H9 (cell line): ENCODE data around the gene AATF. TPM values are rescaled to one million over a fixed set of nuclear protein-coding genes. Genes with fewer than 3 reads are reported as not detected.
A peak's percentile ranks its signal among the peaks of the same experiment; 100 is the strongest.

Source experiments
- DNase-seq: peaks from one replicate; pipeline ENCODE4 v3.0.0-alpha.2; 2017
- H2AFZ ChIP-seq: one replicate; pipeline ENCODE4 v1.6.1; 2013; ENCODE audit warnings: mild to moderate bottlenecking, low read length, control low read depth, moderate library complexity
- H2AK5ac ChIP-seq: 2 replicates; pipeline ENCODE4 v1.6.1; 2013; ENCODE audit warnings: low read length, control low read depth, mixed read lengths; ENCODE audit not compliant: insufficient read length
- H2BK120ac ChIP-seq: one replicate; pipeline ENCODE4 v1.6.1; 2013; ENCODE audit warnings: low read depth, mild to moderate bottlenecking, low read length, control low read depth, inconsistent platforms; ENCODE audit not compliant: poor library complexity, severe bottlenecking
- H2BK12ac ChIP-seq: 2 replicates; pipeline ENCODE4 v1.6.1; 2013; ENCODE audit warnings: low read length, control low read depth, mixed read lengths, low read depth; ENCODE audit not compliant: insufficient read length
- H2BK15ac ChIP-seq: 2 replicates; pipeline ENCODE4 v1.6.1; 2013; ENCODE audit warnings: low read depth, low read length, control low read depth
- H2BK20ac ChIP-seq: one replicate; pipeline ENCODE4 v1.6.1; 2013; ENCODE audit warnings: low read depth, mild to moderate bottlenecking, low read length, control low read depth, inconsistent platforms; ENCODE audit not compliant: poor library complexity, severe bottlenecking
- H2BK5ac ChIP-seq: 2 replicates; pipeline ENCODE4 v1.6.1; 2013; ENCODE audit warnings: low read length, control low read depth, mixed read lengths; ENCODE audit not compliant: insufficient read length
- H3K14ac ChIP-seq: 2 replicates; pipeline ENCODE4 v1.6.1; 2013; ENCODE audit warnings: low read length, control low read depth; ENCODE audit not compliant: insufficient read depth
- H3K18ac ChIP-seq: 2 replicates; pipeline ENCODE4 v1.6.1; 2013; ENCODE audit warnings: low read depth, mild to moderate bottlenecking, mixed read lengths, low read length, control low read depth; ENCODE audit not compliant: insufficient read length
- H3K23ac ChIP-seq: 2 replicates; pipeline ENCODE4 v1.6.1; 2013; ENCODE audit warnings: low read length, control low read depth, mixed read lengths, low read depth; ENCODE audit not compliant: insufficient read length
- H3K23me2 ChIP-seq: 2 replicates; pipeline ENCODE4 v1.6.1; 2013; ENCODE audit warnings: low read depth, mild to moderate bottlenecking, mixed read lengths, low read length, control low read depth; ENCODE audit not compliant: insufficient read length, poor library complexity, severe bottlenecking
- H3K27ac ChIP-seq: 2 replicates; pipeline ENCODE4 v1.5.1; 2013; ENCODE audit warnings: low read length, control low read depth, mixed read lengths, low read depth; ENCODE audit not compliant: insufficient read length
- H3K27me3 ChIP-seq: 2 replicates; pipeline ENCODE4 v1.6.1; 2013; ENCODE audit warnings: low read length, control low read depth, inconsistent platforms; ENCODE audit not compliant: insufficient read depth
- H3K4ac ChIP-seq: 2 replicates; pipeline ENCODE4 v1.6.1; 2013; ENCODE audit warnings: low read depth, mild to moderate bottlenecking, control low read depth, inconsistent platforms, low read length, moderate library complexity
- H3K4me1 ChIP-seq: 2 replicates; pipeline ENCODE4 v1.6.1; 2013; ENCODE audit warnings: low read length, control low read depth, inconsistent platforms; ENCODE audit not compliant: insufficient read depth
- H3K4me2 ChIP-seq: 2 replicates; pipeline ENCODE4 v1.6.1; 2013; ENCODE audit warnings: low read length, control low read depth, mixed read lengths; ENCODE audit not compliant: insufficient read length, insufficient read depth
- H3K56ac ChIP-seq: 2 replicates; pipeline ENCODE4 v1.6.1; 2013; ENCODE audit warnings: low read depth, mild to moderate bottlenecking, mixed read lengths, low read length, control low read depth; ENCODE audit not compliant: insufficient read length
- H3K79me1 ChIP-seq: 2 replicates; pipeline ENCODE4 v1.6.1; 2013; ENCODE audit warnings: low read depth, mild to moderate bottlenecking, moderate library complexity, low read length, control low read depth, inconsistent platforms; ENCODE audit not compliant: insufficient read depth, poor library complexity, severe bottlenecking
- H3K79me2 ChIP-seq: 2 replicates; pipeline ENCODE4 v1.6.1; 2013; ENCODE audit warnings: low read length, control low read depth, inconsistent platforms; ENCODE audit not compliant: insufficient read depth
- H3K9ac ChIP-seq: 2 replicates; pipeline ENCODE4 v1.6.1; 2013; ENCODE audit warnings: low read length, control low read depth, mixed read lengths; ENCODE audit not compliant: insufficient read length; ENCODE audit errors: extremely low read depth
- H3K9me3 ChIP-seq: one replicate; pipeline ENCODE4 v1.6.1; 2013; ENCODE audit warnings: low read depth, low read length, inconsistent platforms; ENCODE audit not compliant: control insufficient read depth
- H3T11ph ChIP-seq: one replicate; pipeline ENCODE4 v1.6.1; 2013; ENCODE audit warnings: mild to moderate bottlenecking, low read length, control low read depth, inconsistent platforms
- H4K20me1 ChIP-seq: one replicate; pipeline ENCODE4 v1.6.1; 2013; ENCODE audit not compliant: control insufficient read depth, insufficient read length, insufficient read depth
- H4K5ac ChIP-seq: 2 replicates; pipeline ENCODE4 v1.6.1; 2013; ENCODE audit warnings: low read depth, mild to moderate bottlenecking, mixed read lengths, low read length, control low read depth; ENCODE audit not compliant: insufficient read length
- H4K8ac ChIP-seq: replicated peaks from 2 replicates; pipeline ENCODE4 v1.6.1; 2013; ENCODE audit warnings: low read length, control low read depth, mixed read lengths, low read depth; ENCODE audit not compliant: insufficient read length
- H4K91ac ChIP-seq: 2 replicates; pipeline ENCODE4 v1.6.1; 2013; ENCODE audit warnings: low read depth, mild to moderate bottlenecking, moderate library complexity, mixed read lengths, low read length, control low read depth; ENCODE audit not compliant: insufficient read length
- H3K27ac Mint-ChIP-seq, 3 experiments: 2 replicates in 2 of 3; 3 replicates in 1 of 3; pipeline ENCODE4 v1.8.0; 2020 to 2021; ENCODE audit warnings: mixed read lengths in 3 of 3, mild to moderate bottlenecking in 1 of 3, moderate library complexity in 1 of 3
- H3K27me3 Mint-ChIP-seq: 2 replicates; pipeline ENCODE4 v1.8.0; 2021; ENCODE audit warnings: low read depth, mild to moderate bottlenecking, moderate library complexity, mixed read lengths
- H3K36me3 Mint-ChIP-seq, 3 experiments: 2 replicates in 2 of 3; 3 replicates in 1 of 3; pipeline ENCODE4 v1.8.0; 2020 to 2021; ENCODE audit warnings: low read depth in 3 of 3, mixed read lengths in 3 of 3; ENCODE audit not compliant: insufficient read depth in 1 of 3
- H3K4me1 Mint-ChIP-seq, 2 experiments: 2 replicates each; pipeline ENCODE4 v1.8.0; 2020; ENCODE audit warnings: mixed read lengths in 2 of 2
- H3K4me3 Mint-ChIP-seq, 2 experiments: 2 replicates in 1 of 2; 3 replicates in 1 of 2; pipeline ENCODE4 v1.8.0; 2020 to 2021; ENCODE audit warnings: mild to moderate bottlenecking in 2 of 2, mixed read lengths in 2 of 2, moderate library complexity in 1 of 2
- H3K9me3 Mint-ChIP-seq, 2 experiments: 2 replicates in 1 of 2; 3 replicates in 1 of 2; pipeline ENCODE4 v1.8.0; 2020; ENCODE audit warnings: mild to moderate bottlenecking in 2 of 2, mixed read lengths in 2 of 2, moderate library complexity in 1 of 2
- WGBS: extraction: QIAGEN DNeasy Blood & Tissue Kit; methylation state at CpG from one replicate; pipeline ENCODE4 v1.1.7; 2013; ENCODE audit warnings: missing lambda C conversion rate, low lambda C conversion rate, mixed read lengths; ENCODE audit not compliant: insufficient read length; ENCODE audit errors: extremely low coverage; 5-methylcytosine and 5-hydroxymethylcytosine counted together
- total RNA-seq: library from RNA; stranded (reverse); gene quantifications from 2 replicates; pipeline ENCODE4 v1.2.1, GENCODE V29; 2021
- TF ChIP-seq, protein P1 (sequence below): fragments of 200-600 bp; sonication (generic); conservative IDR thresholded peaks from 3 replicates; pipeline ENCODE4 v1.8.0; 2021; ENCODE audit warnings: antibody characterized with exemption, mild to moderate bottlenecking

The AATF gene
- total RNA-seq, 1 experiment from 2014 or later: 69.6 TPM

GRCh38 chr17:36910513-36910912 lies 38.2 kb upstream of the AATF start:
- Mint-ChIP-seq H3K36me3 (no peaks in the 10 kb centered on the region; a peak in 1 of 7 replicates), H3K27me3 (peaks cover 10% of the 10 kb centered on the region), H3K27ac (peak overlapping the region in 1 of 3 experiments; percentile 35; a peak in 1 of 7 replicates), H3K4me1 (0 out of 4 replicates have a peak, but pooled peaks cover 0 to 2% of the 10 kb centered on the region in 2 experiments), H3K9me3 (no peaks in the 10 kb centered on the region), H3K4me3 (no peak overlapping the region)
- peak overlapping the region; percentile 51 for H2BK20ac ChIP-seq
- no peaks in the 10 kb centered on the region for H3K79me1 ChIP-seq
- H2BK120ac ChIP-seq: no peak overlapping the region
- no CpG with 5 or more reads among the region's 5 CpGs for WGBS
- H2BK15ac ChIP-seq: no peak overlapping the region
- H3K79me2 ChIP-seq: no peaks in the 10 kb centered on the region
- TF ChIP-seq, protein P1, sequence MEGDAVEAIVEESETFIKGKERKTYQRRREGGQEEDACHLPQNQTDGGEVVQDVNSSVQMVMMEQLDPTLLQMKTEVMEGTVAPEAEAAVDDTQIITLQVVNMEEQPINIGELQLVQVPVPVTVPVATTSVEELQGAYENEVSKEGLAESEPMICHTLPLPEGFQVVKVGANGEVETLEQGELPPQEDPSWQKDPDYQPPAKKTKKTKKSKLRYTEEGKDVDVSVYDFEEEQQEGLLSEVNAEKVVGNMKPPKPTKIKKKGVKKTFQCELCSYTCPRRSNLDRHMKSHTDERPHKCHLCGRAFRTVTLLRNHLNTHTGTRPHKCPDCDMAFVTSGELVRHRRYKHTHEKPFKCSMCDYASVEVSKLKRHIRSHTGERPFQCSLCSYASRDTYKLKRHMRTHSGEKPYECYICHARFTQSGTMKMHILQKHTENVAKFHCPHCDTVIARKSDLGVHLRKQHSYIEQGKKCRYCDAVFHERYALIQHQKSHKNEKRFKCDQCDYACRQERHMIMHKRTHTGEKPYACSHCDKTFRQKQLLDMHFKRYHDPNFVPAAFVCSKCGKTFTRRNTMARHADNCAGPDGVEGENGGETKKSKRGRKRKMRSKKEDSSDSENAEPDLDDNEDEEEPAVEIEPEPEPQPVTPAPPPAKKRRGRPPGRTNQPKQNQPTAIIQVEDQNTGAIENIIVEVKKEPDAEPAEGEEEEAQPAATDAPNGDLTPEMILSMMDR: no peak
- no peaks in the 10 kb centered on the region for H3K23me2 ChIP-seq
- H3K9ac ChIP-seq: no peak overlapping the region
- no peak for DNase-seq
- H3K23ac ChIP-seq: no peak overlapping the region
- no peaks in the 10 kb centered on the region for H4K20me1 ChIP-seq
- no peak overlapping the region for H4K8ac ChIP-seq
- no peak overlapping the region for H2AK5ac ChIP-seq
- no peak overlapping the region for H3T11ph ChIP-seq
- no peak overlapping the region for H3K14ac ChIP-seq
- H3K27me3 ChIP-seq: no peaks in the 10 kb centered on the region
- H4K91ac ChIP-seq: no peak overlapping the region
- H3K27ac ChIP-seq: no peak overlapping the region
- no peak overlapping the region for H2BK5ac ChIP-seq
- H3K56ac ChIP-seq: no peak overlapping the region
- H3K4me2 ChIP-seq: no peak overlapping the region
- no peak overlapping the region for H3K4ac ChIP-seq
- H4K5ac ChIP-seq: no peak overlapping the region
- no peaks in the 10 kb centered on the region for H3K9me3 ChIP-seq
- no peak overlapping the region for H3K18ac ChIP-seq
- H2AFZ ChIP-seq: no peak overlapping the region
- no peak overlapping the region for H2BK12ac ChIP-seq
- H3K4me1 ChIP-seq: no peaks in the 10 kb centered on the region; the same call in 1 of the 2 replicates
